Right lobe of liver (tissue), 6 donors: ENCODE measurements around the gene REEP6. TPM values are rescaled to one million over a fixed set of nuclear protein-coding genes. Genes with fewer than 3 reads are reported as not detected.
A peak's percentile ranks its signal among the peaks of the same experiment; 100 is the strongest.

ENCODE experiments used
- ATAC-seq, 4 donors: fragments of 200-7000 bp; cut with Tn5 transposase; one replicate each; pipeline ENCODE4 v1.9.1; 2020; ENCODE audit warnings: mild to moderate bottlenecking in 4 of 4, moderate library complexity in 4 of 4
- DNase-seq, 3 donors: peaks; one replicate each; pipeline ENCODE4 v3.0.0-alpha.2; 2020
- H3K27ac ChIP-seq, 3 donors: fragments of 200-600 bp; one replicate each; pipeline ENCODE4 v1.8.0; 2022
- H3K27me3 ChIP-seq, 2 donors: fragments of 200-600 bp; one replicate each; pipeline ENCODE4 v1.8.0; 2022
- H3K36me3 ChIP-seq, 4 donors: fragments of 200-600 bp; sonication (generic) in 1 of 4; one replicate each; pipeline versions ENCODE4 v1.5.1 to v1.8.0; 2017 to 2022; ENCODE audit warnings: control low read depth in 1 of 4
- H3K4me1 ChIP-seq, 4 donors: fragments of 200-600 bp; sonication (generic) in 1 of 4; one replicate each; pipeline versions ENCODE4 v1.5.1 to v1.8.0; 2017 to 2022; ENCODE audit warnings: control low read depth in 1 of 4
- H3K4me3 ChIP-seq, 3 donors: fragments of 200-600 bp; one replicate each; pipeline ENCODE4 v1.8.0; 2022
- H3K9me3 ChIP-seq, 4 donors: fragments of 200-600 bp; sonication (generic) in 1 of 4; one replicate each; pipeline versions ENCODE4 v1.5.1 to v1.8.0; 2017 to 2022; ENCODE audit warnings: control low read depth in 1 of 4
- CTCF ChIP-seq, 4 donors: fragments of 200-600 bp in 3 of 4; fragments of 450-650 bp in 1 of 4; IDR thresholded peaks; one replicate each; pipeline versions ENCODE4 v1.5.1 to v1.8.0; 2016 to 2022; ENCODE audit warnings: antibody characterized with exemption in 4 of 4, mild to moderate bottlenecking in 2 of 4
- POLR2A ChIP-seq: fragments of 450-650 bp; IDR thresholded peaks from one replicate; pipeline ENCODE4 v1.6.1; 2017; ENCODE audit warnings: antibody characterized with exemption, mild to moderate bottlenecking
- WGBS: methylation state at CpG from one replicate; pipeline ENCODE4 v1.1.6; 2018; ENCODE audit warnings: low coverage, low lambda C conversion rate; ENCODE audit not compliant: insufficient coverage; ENCODE audit errors: missing lambda C conversion rate; 5-methylcytosine and 5-hydroxymethylcytosine counted together
- intact Hi-C, 2 donors: fragments of 100-400 bp; cut with DNase I; formaldehyde crosslinking; loops; one replicate each; pipeline versions ENCODE4 v1.11.2 to v1.14.1; 2022
- total RNA-seq, 6 experiments: library from RNA; depleted of rRNA in 2 of 6; stranded (reverse); fragments of >200 nt in 2 of 6; fragmentation: NEBNext Ultra II Directional in 3 of 6; extraction: Animal tissue kit (Norgen Biotek cat#: 25700) in 3 of 6; gene quantifications; one replicate each; pipeline versions ENCODE4 v1.1.0 to v1.2.4, GENCODE V29; 2016 to 2023
- donor health status: DM: no; HTN: yes; CAD: no.
- donor health status: DM: no; HTN: no; CAD: no.
- donor health status: DM: no; HTN: no; CAD: no.
- donor health status: DM: no; HTN: yes; CAD: no.
- donor health status: DM: no; HTN: yes; CAD: no.

The REEP6 gene
- total RNA-seq, 6 experiments from 2014 or later, result 113 to 218 (median 177) TPM

DNA sequence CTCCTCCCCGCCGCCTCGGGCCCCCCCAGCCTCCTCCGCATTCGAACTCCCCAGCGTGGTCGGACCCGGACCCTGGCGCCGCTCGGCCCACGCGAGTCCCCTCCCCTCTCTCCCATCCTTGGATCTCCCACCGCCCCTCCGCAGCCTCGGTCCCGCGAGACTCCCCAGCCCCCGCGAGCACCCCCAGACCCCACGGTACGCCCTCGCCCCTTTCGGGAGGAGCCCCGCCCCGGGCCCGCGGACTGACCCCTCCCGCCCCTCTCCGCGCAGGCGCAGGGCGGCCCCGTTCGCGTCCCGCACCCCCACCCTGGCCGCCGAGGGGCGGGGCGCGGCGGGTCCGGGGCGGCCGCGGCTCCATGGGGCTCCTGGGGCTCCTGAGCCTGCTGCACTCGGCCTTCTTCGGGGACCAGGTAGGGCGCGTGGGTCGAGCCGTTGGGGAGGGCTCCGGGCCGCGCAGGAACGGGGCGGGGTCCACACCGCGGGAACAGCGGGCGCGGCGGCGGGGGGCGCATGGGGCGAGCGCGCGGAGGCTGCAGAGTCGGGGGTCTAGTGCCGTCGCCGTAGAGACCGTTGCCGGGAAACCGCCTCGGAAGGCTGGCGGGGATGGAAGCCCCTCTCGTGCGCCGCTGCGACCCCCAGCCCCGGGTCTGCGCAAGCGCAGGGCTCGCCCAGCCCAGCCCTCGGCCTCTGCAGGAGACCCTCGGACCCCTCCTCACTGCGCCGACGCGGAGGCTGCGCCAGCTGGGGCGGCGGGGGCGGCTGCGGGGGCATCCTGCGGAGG lies 44.9 kb upstream of the REEP6 start:
- WGBS, result 0% methylated on average over 8 of the region's 99 CpGs
- Histone ChIP-seq H3K9me3 (no peaks in the 10 kb centered on the region), H3K4me1 (peaks cover 0 to 18% (median 0%) of the 10 kb centered on the region in 4 donors), H3K27me3 (peaks cover 13 to 21% of the 10 kb centered on the region in 2 donors), H3K4me3 (no peak overlapping the region), H3K36me3 (peaks cover 0 to 13% (median 5%) of the 10 kb centered on the region in 4 donors), H3K27ac (no peak overlapping the region)
- intact Hi-C loops, result loop anchor here in 1 of 2 donors (10.0 kb wide), 1 partner anchor 69 kb away; the partner anchor contains the start of gene ADAMTSL5
- DNase-seq (peak in 1 of 3 donors; percentile 58), ATAC-seq (no peak)
- TF ChIP-seq POLR2A (no peak), CTCF (IDR thresholded peaks at IDR 0.05) (no peak)

GRCh38 chr19:1446713-1447481 lies 44.1 kb upstream of the REEP6 start:
- Histone ChIP-seq H3K4me1 (peaks cover 0 to 18% (median 0%) of the 10 kb centered on the region in 4 donors), H3K4me3 (no peak overlapping the region), H3K27ac (no peak overlapping the region), H3K9me3 (no peaks in the 10 kb centered on the region), H3K36me3 (peaks cover 0 to 5% (median 1%) of the 10 kb centered on the region in 4 donors), H3K27me3 (peaks cover 13 to 25% of the 10 kb centered on the region in 2 donors)
- intact Hi-C loops, result loop anchor here in 1 of 2 donors (10.0 kb wide), 1 partner anchor 68 kb away; the partner anchor contains the start of gene ADAMTSL5
- WGBS, result 4% methylated on average over 8 of the region's 63 CpGs
- ATAC-seq (no peak), DNase-seq (peak in 1 of 3 donors; percentile 49)
- TF ChIP-seq POLR2A (no peak), CTCF (IDR thresholded peaks at IDR 0.05) (no peak)

GRCh38 chr19:1447504-1447903 lies 43.5 kb upstream of the REEP6 start:
- Histone ChIP-seq H3K27ac (no peak overlapping the region), H3K27me3 (peaks cover 13 to 25% of the 10 kb centered on the region in 2 donors)

More at GRCh38 chr19:1447504-1447903, 43.5 kb upstream of the REEP6 start:
- DNase-seq (no peak), ATAC-seq (no peak)
- WGBS, result 0% methylated on average over 1 of the region's 4 CpGs
- intact Hi-C loops, result loop anchor here in 1 of 2 donors (10.0 kb wide), 1 partner anchor 67 kb away; the partner anchor contains the start of gene ADAMTSL5
- H3K4me3 ChIP-seq, result no peak overlapping the region
- TF ChIP-seq CTCF (IDR thresholded peaks at IDR 0.05), result no peak
- no peak for TF ChIP-seq POLR2A
- H3K9me3 ChIP-seq, result no peaks in the 10 kb centered on the region
- peaks cover 0 to 18% (median 0%) of the 10 kb centered on the region in 4 donors for H3K4me1 ChIP-seq
- H3K36me3 ChIP-seq, result no peaks in the 10 kb centered on the region
